ENCODE data around the gene ARFGAP3. TPM values are rescaled to one million over a fixed set of nuclear protein-coding genes. Genes with fewer than 3 reads are reported as not detected.
A peak's percentile ranks its signal among the peaks of the same experiment; 100 is the strongest.

ARFGAP3 gene, protein sequence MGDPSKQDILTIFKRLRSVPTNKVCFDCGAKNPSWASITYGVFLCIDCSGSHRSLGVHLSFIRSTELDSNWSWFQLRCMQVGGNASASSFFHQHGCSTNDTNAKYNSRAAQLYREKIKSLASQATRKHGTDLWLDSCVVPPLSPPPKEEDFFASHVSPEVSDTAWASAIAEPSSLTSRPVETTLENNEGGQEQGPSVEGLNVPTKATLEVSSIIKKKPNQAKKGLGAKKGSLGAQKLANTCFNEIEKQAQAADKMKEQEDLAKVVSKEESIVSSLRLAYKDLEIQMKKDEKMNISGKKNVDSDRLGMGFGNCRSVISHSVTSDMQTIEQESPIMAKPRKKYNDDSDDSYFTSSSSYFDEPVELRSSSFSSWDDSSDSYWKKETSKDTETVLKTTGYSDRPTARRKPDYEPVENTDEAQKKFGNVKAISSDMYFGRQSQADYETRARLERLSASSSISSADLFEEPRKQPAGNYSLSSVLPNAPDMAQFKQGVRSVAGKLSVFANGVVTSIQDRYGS
- total RNA-seq = 69.6 and 98.9 TPM in 2 replicates

DNA sequence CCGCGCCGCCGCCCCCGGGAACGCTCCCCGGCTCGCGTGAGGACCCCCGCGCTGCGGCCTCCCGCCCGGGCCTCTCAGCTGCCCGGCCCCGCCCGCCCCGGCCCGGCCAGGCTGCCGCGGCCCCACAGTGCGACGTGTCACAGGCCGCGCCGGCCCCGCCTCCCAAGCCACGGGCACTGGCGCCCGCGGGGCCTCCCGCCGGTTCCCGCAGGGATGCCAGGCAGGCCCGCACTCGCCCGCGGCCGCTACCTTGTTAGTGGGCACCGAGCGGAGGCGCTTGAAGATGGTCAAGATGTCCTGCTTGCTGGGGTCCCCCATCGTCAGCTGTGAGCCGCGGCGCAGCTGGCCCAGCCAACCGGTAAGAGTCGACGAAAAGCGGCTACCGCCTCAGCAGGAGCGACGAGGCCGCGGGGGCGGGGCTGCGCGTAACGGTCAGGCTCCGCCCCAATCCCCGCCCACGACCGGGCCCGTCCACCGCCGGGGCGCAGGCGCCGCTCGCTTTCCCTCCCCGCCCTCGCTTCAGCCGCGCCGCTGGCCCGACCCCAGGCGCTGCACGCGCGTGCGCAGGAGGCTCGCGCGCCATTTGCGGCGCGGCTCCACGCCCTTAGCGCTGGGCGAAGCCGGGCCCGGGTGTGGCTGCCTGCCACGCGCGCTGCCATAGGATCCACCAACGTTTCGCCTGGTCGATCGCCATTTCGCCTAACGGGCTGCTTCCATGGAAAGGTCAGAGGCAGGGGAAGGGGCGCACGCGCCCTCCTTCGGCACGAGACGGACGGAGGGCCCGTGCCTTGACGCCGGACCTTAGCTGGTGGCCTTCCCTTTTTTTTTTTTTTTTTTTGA is at the start of gene ARFGAP3:
ARFGAP3 (minus strand) TSS at position 409 of the 840 bp plus-strand sequence; CDS start at position 318, 91 bp downstream.
- TF ChIP-seq, protein P1, sequence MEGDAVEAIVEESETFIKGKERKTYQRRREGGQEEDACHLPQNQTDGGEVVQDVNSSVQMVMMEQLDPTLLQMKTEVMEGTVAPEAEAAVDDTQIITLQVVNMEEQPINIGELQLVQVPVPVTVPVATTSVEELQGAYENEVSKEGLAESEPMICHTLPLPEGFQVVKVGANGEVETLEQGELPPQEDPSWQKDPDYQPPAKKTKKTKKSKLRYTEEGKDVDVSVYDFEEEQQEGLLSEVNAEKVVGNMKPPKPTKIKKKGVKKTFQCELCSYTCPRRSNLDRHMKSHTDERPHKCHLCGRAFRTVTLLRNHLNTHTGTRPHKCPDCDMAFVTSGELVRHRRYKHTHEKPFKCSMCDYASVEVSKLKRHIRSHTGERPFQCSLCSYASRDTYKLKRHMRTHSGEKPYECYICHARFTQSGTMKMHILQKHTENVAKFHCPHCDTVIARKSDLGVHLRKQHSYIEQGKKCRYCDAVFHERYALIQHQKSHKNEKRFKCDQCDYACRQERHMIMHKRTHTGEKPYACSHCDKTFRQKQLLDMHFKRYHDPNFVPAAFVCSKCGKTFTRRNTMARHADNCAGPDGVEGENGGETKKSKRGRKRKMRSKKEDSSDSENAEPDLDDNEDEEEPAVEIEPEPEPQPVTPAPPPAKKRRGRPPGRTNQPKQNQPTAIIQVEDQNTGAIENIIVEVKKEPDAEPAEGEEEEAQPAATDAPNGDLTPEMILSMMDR (IDR thresholded peaks at IDR 0.05; ENCODE audit: insufficient read depth, low read depth, low read length) = no peak
- peak; percentile 94 for DNase-seq (ENCODE audit: low read depth)

DNA sequence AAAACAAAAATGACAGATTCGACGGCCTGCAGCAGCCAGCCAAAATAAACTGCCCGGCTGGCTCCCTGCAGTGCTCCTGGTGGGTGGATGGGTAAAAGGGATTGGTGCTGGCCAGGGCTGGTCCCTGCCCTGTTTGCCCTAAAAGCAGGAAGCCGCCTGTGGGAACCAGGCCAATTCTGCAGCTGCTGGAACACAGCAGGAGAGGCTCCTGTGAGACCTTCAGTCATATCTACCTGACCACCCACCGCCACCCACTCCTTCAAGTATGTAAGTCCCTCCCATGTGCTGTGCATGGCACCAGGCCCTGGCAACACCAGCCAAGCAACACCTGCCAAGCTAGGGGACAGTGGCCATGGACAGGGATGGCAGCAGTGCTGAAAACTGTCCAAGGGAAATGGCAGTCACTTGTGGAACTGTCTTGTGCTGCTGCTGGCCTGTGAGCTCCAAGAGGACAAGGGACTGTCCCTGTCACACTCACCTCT is 48.7 kb upstream of the ARFGAP3 start:
- TF ChIP-seq, protein P1 (IDR thresholded peaks at IDR 0.05; ENCODE audit: insufficient read depth, low read depth, low read length) = no peak
- no peak for DNase-seq (ENCODE audit: low read depth)
- no peak overlapping the region for H3K4me3 ChIP-seq (ENCODE audit: low read depth, low read length)

More for the DNA sequence above, at the start of gene ARFGAP3:
- peak within 1 kb of the TSS; percentile 89 for H3K4me3 ChIP-seq (ENCODE audit: low read depth, low read length)

DNA sequence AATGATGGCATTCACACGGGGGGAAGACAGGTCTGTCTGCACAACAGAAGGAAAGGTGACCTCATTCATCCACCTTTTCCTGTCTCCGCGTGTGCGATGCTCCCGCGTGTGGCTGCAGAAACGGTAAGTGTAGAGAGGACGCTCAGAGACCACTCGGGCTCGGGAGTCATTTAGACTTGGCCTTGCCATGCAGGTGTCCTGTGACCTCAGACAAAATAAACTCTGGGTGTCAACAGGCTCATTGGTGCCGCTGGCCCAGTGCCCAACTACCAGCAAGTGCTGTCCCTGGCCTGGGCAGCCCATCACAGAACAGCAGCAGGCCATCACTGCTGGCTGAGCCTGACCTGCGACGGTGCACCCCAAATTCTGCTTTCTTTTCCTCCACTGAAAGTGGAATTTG is 48.1 kb upstream of the ARFGAP3 start:
- TF ChIP-seq, protein P1 (IDR thresholded peaks at IDR 0.05; ENCODE audit: insufficient read depth, low read depth, low read length) = no peak
- no peak for DNase-seq (ENCODE audit: low read depth)
- no peak overlapping the region for H3K4me3 ChIP-seq (ENCODE audit: low read depth, low read length)

DNA sequence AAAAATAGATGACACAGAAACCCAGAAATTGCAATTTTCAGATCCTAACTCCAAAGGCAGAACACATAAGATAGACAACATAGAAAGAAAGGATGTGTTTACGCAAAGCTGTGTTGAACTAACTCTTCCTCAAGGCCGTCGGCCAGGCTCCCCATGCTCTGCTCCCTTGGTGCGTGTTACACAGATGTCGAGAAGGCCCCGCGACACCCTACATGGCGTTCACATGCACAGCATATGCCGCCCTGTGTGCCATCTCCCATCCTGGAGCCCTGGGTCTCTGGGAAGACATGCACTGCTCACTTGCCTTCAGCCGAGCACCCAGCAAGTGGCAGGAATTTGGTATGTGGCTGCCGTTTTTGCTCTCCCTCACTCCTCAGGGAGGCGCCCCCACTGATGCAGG is 47.0 kb upstream of the ARFGAP3 start:
- no peak overlapping the region for H3K4me3 ChIP-seq (ENCODE audit: low read depth, low read length)
- DNase-seq (ENCODE audit: low read depth) = no peak
- TF ChIP-seq, protein P1 (IDR thresholded peaks at IDR 0.05; ENCODE audit: insufficient read depth, low read depth, low read length) = no peak

DNA sequence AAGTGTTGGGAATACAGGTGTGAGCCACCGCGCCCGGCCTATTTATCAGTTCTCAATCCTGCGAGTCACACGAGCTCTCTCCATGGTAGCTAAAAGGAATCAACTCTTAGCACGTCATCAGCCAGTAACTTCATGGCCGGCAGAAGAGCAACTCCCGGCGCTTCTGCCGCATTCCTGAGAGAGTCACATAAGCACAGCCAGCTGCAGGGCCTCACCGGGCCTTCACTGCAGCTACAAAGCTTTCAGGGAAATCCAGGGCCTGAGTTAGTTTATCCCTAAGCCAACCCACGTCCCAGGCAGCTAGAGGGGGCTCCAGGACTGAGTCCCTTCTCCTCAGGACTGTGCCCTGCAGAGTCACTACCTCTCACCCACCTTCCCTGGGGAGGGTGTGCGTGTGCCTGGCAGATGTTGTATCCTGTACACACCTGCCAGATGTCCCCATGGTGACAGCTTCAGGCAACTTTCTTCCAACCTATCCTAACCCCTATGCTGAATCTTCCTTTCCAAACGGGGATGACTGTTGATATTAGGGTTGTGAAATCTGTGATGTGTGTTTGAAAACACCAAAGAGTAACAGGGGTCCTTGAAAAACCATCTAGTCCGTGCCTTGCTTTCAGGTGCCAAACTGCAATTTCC is 45.9 kb upstream of the ARFGAP3 start:
- TF ChIP-seq, protein P1 (IDR thresholded peaks at IDR 0.05; ENCODE audit: insufficient read depth, low read depth, low read length) = peak; percentile 54
- H3K4me3 ChIP-seq (ENCODE audit: low read depth, low read length) = no peak overlapping the region
- peak; percentile 94 for DNase-seq (ENCODE audit: low read depth)

DNA sequence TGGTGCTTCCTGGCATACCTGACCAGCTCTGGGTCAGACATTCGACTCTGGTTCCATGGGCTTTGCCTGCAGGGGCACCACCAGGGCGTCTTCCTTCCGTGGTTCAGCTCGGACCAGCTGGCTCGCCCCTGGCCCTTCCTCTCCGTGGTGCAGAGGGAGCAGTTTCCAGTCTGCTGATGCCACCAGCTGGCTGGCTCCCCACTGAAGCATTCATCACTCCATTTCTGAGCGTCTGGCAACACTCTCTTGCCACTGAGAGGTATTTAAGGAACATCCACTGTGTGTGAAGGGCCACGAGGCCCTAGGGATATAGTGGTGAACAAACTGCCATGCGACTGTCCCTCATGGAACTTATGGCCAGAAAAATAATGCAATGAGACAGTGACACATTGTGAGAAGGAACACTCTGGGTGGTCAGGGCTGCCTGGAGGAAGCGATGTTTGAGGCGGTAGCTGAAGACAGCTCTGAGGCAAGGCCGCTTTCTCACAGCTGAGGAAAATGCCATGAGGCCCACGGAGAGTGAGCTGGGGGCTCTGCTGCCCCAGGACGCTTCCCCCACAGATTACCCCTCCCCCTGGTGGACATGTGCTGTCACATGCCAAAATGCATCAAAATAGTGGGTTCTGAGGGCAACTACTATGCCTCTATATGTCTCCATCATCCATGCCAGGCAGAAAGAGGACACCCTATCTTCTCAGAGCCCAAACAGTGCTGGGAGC is 44.9 kb upstream of the ARFGAP3 start:
- no peak for DNase-seq (ENCODE audit: low read depth)
- H3K4me3 ChIP-seq (ENCODE audit: low read depth, low read length) = no peak overlapping the region
- TF ChIP-seq, protein P1 (IDR thresholded peaks at IDR 0.05; ENCODE audit: insufficient read depth, low read depth, low read length) = peak; percentile 25

Measured in fibroblast of villous mesenchyme (primary cell).